Activated T-cell treated with anti-CD3 and anti-CD28 coated beads, Interleukin-2, amount 50 U/mL, for 4 hours (primary cell): ENCODE results near the gene JAG2. TPM values are rescaled to one million over a fixed set of nuclear protein-coding genes. Genes with fewer than 3 reads are reported as not detected.

Experiments
- ATAC-seq, 2 donors: fragments of 200-7000 bp; cut with Tn5 transposase; one replicate each; pipeline ENCODE4 v1.10.0; 2021
- DNase-seq: peaks from one replicate; pipeline ENCODE4 v3.0.0-alpha.2; 2020
- H3K27me3 Mint-ChIP-seq: one replicate; pipeline ENCODE4 v1.8.0; 2021; ENCODE audit warnings: low read depth, mixed read lengths
- H3K36me3 Mint-ChIP-seq: one replicate; pipeline ENCODE4 v1.8.0; 2022; ENCODE audit warnings: mixed read lengths; ENCODE audit not compliant: insufficient read depth
- H3K4me1 Mint-ChIP-seq: one replicate; pipeline ENCODE4 v1.8.0; 2021; ENCODE audit warnings: low read depth, mixed read lengths
- H3K4me3 Mint-ChIP-seq: one replicate; pipeline ENCODE4 v1.8.0; 2021; ENCODE audit warnings: mild to moderate bottlenecking, moderate library complexity, mixed read lengths
- H3K9me3 Mint-ChIP-seq: one replicate; pipeline ENCODE4 v1.8.0; 2021; ENCODE audit warnings: mixed read lengths
- total RNA-seq, 3 donors: library from RNA; stranded (reverse); gene quantifications; one replicate each; pipeline ENCODE4 v1.2.1, GENCODE V29; 2021

The JAG2 gene
- total RNA-seq, 3 donors from 2014 or later = 2.9 to 5.4 (median 5.2) TPM

DNA sequence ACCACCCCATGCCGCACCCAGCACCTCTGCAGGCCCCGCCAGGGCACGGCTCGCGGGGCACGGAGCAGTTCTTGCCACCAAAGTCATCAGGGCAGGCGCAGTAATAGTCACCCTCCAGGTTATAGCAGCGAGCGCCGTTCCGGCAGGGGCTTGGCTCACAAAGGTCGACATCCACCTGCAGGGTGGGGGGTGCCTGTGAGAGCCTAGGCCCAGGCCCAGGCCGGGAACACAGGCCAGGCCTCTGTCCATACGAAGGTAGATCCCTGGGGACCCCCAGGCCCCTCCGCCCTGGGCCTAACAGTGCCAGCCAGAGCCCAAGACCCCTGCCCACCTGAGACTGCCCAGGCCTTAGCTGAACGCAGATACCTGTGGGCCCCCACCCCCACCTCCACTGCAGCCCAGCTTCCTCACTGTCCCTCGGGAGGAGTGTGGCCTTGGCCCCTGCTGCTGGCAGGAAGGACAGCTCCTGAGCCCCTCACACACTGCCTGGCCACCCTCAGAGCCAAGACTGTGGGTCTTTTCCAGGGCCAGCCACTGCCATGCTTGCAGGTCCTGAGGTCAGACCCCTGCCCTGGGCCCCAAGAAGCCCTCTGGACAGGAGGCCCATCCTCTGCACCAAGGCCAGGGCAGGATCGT is 19.3 kb downstream of the JAG2 start:
- no peak for DNase-seq
- Mint-ChIP-seq H3K4me3 (no peak overlapping the region), H3K9me3 (no peaks in the 10 kb centered on the region), H3K36me3 (no peaks in the 10 kb centered on the region), H3K27me3 (no peaks in the 10 kb centered on the region), H3K4me1 (no peaks in the 10 kb centered on the region)
- no peak for ATAC-seq

DNA sequence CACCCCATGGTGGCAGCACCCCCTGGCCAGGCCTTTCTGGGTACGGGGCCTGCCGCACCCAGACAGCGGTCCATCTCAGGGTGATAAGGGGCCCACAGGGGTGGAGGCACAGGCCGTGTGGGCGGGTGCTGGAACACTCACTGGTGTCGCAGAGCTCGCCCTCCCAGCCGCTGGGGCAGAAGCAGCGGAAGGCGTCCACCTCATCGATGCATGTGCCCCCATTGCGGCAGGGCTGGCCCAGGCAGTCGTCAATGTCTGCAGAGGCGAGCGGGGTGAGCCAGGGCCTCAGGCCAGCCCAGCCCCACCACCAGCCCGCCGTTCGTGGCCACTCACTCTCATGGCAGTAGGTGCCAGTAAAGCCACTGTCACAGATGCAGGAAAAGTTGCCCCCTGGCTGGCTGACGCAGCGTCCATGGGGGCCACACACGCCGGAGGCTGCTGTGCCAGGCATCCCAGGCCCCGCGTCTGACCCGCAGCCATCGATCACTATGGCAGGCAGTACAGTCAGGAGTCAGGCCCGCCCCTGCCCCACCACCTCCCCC is 19.9 kb downstream of the JAG2 start:
- no peak for ATAC-seq
- Mint-ChIP-seq H3K4me1 (no peaks in the 10 kb centered on the region), H3K36me3 (no peaks in the 10 kb centered on the region), H3K27me3 (no peaks in the 10 kb centered on the region), H3K9me3 (no peaks in the 10 kb centered on the region), H3K4me3 (no peak overlapping the region)
- no peak for DNase-seq

DNA sequence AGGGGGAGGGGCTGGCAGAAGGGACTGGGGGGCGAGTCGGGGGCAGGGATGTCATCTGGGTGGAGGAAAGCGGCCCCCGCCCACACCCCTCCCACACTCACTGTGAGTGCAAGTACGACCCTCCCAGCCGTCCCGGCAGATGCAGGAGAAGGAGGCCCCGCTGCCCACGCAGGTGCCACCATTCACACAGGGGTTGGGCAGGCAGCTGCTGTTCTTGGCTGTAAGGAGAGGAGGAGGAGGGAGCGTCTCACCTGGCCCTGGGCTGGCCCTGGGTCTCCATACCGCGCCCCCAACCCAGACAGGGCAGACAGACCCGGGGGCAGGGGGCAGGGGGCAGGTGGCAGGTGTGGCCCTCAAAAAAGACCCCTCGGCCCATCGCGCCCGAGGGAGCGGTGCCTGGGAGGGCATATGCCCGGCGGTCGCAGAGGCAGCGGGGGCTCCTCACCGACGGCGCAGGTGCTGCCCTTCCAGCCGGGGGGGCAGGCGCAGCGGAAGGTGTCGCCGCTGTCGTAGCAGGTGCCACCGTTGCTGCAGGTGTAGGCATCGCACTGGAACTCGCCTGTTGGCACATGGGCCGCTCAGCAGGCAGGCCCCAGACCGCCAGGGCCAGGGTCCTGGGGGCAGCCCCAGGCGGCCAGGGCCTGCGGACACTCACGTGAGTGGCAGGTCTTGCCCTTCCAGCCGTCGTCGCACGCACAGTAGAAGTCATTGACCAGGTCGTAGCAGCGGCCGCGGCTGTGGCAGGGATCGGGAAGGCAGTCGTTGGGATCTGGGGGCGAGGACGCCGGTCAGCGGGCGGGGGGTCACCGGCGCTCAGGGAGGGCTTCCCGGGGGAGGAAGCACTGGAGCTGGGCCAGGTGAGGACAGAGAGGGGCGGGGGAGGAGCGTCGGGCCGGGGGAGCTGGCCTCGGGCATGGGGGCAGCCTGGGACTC is 20.6 kb downstream of the JAG2 start:
- H3K27me3 Mint-ChIP-seq = no peaks in the 10 kb centered on the region
- no peak overlapping the region for H3K4me3 Mint-ChIP-seq
- DNase-seq (no peak), ATAC-seq (no peak)
- H3K9me3 Mint-ChIP-seq = no peaks in the 10 kb centered on the region
- no peaks in the 10 kb centered on the region for H3K36me3 Mint-ChIP-seq
- H3K4me1 Mint-ChIP-seq = no peaks in the 10 kb centered on the region

DNA sequence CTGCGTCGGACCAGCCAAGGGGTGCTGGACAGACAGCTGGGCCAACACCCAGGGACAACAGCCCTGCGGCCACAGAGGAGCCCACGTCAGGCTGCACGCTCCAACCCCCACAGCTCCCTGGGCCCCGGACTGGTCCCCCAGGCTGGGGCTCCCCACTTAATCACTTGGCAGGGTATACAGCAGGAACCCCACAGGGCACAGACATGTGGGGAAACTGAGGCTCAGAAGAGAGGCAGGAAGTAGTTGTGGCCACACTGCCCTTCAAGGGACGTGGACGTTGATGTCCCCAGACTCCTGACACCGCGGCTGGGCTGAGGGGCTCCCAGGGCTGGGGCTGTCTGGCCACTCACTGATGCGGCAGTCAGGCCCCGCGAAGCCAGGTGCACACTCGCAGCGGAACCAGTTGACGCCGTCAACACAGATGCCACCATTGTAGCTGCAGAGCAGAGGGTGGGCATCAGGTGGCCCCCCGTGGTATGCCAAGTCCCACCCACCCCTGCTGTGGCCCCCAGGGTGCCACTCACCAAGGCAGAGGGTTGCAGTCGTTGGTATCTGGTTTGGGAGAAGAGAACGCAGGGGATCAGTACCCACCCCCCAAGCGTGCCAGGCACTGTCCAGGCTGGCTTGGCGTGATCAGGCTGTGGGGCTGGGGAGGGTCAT is 21.5 kb downstream of the JAG2 start:
- H3K4me3 Mint-ChIP-seq = no peak overlapping the region
- no peaks in the 10 kb centered on the region for H3K27me3 Mint-ChIP-seq
- no peaks in the 10 kb centered on the region for H3K4me1 Mint-ChIP-seq
- no peaks in the 10 kb centered on the region for H3K36me3 Mint-ChIP-seq
- ATAC-seq (no peak), DNase-seq (no peak)
- no peaks in the 10 kb centered on the region for H3K9me3 Mint-ChIP-seq

DNA sequence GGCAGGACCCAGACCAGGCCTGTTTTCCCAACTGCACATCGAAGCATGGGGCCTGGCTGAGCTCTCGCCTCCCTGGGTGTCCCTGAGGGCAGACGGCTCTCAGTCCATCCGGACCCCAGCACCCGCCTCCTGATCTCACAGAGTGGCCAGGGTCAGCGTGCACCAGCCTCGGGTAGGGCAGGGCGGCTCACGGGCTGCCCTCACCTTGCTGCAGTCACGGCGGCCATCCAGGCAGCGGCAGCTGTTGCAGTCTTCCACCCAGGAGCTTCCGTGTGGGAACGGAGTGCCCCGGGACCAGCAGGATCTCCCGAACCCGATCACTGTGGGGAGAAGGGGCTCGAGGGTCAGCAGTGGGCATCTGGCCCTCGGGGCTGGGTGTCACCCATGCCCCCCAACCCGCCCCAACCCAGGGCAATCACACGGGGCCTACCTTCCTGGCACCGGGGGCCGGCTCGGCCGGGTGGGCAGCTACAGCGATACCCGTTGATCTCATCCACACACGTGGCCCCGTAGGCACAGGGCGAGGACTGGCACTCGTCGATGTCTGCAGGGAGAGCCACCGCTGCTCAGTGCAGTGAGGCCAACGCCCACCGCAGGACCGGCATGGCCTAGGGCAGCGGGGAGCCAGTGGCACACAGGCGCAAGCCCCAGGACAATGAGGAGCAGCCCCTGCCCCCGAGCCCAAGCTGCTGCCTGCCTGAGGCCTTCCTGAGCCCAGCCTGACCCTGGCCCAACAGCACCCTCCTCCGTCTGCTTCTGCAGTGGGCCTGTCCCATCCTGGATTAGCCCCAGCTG is 22.2 kb downstream of the JAG2 start:
- Mint-ChIP-seq H3K36me3 (no peaks in the 10 kb centered on the region), H3K4me3 (no peak overlapping the region), H3K9me3 (no peaks in the 10 kb centered on the region), H3K27me3 (no peaks in the 10 kb centered on the region), H3K4me1 (no peaks in the 10 kb centered on the region)
- no peak for DNase-seq
- no peak for ATAC-seq

DNA sequence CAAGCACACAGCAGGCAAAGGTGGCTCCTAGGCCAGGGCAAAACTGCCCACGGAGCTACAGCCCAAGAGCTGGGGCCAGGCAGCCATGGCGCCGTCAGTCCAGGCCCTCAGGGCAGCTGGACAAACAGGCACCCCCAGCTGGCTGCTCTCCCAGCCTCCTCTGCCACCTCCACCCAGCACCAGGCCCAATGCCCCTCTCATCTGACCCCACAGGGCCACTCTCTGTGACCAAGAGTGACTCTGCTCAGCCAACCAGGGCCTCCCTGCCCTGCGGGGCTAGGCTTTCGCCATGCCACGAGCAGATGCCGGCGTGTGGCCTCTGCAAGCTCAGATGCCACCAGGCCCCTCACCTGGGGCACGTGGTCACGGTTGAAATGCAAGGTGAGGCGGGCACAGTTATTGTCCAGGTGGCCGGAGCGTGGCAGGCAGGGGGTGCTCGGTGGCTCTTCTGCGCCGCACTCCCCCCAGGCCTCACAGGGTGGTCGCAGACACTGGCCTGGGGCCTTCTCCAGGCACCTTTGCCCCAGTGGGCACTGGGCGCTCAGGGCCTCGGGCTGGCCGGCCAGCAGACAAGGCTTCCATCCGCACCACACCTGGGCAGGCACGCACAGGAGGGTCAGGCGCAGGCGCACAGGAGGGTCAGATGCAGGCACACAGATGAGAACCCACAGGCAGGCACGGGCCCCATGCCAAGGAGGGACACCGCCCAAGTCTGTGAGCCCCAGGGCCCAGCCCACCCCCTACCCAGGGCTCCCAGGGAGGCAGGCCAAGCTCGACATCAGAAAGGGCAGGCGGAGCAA is 23.0 kb downstream of the JAG2 start:
- no peak for DNase-seq
- no peaks in the 10 kb centered on the region for H3K4me1 Mint-ChIP-seq
- no peaks in the 10 kb centered on the region for H3K9me3 Mint-ChIP-seq
- ATAC-seq = no peak
- no peak overlapping the region for H3K4me3 Mint-ChIP-seq
- no peaks in the 10 kb centered on the region for H3K27me3 Mint-ChIP-seq
- no peaks in the 10 kb centered on the region for H3K36me3 Mint-ChIP-seq

DNA sequence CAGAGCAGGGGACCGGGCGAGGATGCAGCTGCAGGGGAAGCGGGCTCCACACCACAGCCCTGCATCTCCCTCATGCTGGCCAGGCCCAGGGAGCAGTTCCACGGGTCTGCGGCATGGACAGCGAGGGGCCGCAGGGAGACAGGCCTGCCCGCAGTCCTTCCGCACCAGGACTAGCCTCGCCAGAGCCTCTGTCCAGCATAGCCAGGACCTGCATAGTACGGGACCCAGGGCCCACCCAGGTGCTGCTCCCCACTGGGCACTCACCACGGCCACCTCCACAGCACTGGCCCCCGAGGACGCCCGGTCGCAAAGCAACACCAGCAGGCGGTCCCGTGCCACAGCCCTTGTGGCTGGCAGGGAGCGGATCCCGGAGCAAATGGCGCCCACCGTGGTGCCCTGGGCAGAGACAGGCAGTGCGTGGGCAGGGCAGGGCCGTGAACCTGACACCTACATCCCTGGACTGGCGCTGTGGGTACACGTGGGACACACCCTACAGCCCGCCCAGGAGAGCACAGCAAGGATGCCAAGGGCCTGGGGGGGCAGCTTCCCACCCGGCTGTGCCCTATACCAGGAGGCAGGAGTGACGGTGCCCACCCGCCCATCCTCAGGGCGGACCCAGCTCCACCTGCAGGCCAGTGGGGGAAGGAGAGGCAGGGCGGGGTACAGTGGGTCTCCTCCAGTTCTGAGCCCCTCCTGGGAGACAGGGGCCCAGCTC is 23.8 kb downstream of the JAG2 start:
- Mint-ChIP-seq H3K27me3 (no peaks in the 10 kb centered on the region), H3K4me1 (no peaks in the 10 kb centered on the region), H3K4me3 (no peak overlapping the region), H3K36me3 (no peaks in the 10 kb centered on the region), H3K9me3 (peaks cover 4% of the 10 kb centered on the region)
- peak in 1 of 2 donors; percentile 25 for ATAC-seq
- DNase-seq = no peak

DNA sequence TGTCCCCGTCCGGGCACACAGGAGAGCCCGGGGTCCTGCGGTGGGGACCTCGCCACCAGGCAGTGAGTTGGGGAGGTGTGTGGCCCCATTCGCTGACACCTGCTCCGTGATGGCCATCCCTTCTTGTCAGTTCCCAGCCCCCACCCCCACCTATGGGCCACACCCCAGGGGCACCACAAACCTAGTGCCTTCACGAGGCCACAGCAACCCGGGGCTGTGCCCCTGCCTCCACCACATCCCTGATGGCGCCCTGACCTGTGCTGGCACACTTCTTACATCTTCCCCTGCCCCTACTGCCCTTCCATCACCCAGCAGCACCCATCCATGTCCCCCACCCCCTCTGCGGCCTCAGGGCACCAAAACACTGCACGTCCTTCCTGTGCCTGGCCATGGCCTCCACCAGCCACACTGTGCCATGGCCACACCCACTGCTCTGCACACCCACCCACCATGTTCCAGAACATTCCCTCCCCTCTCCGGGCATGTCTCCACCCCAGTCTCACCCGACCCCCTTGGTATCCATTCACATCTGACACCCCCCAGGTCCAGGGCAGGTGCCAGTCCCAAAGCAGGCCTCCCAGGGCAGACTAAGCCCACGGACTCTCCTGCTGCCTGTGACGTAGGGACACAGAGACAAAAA is 24.4 kb downstream of the JAG2 start:
- no peak overlapping the region for H3K4me3 Mint-ChIP-seq
- DNase-seq (no peak), ATAC-seq (no peak)
- H3K9me3 Mint-ChIP-seq = peaks cover 4% of the 10 kb centered on the region
- no peaks in the 10 kb centered on the region for H3K27me3 Mint-ChIP-seq
- H3K36me3 Mint-ChIP-seq = no peaks in the 10 kb centered on the region
- no peaks in the 10 kb centered on the region for H3K4me1 Mint-ChIP-seq

DNA sequence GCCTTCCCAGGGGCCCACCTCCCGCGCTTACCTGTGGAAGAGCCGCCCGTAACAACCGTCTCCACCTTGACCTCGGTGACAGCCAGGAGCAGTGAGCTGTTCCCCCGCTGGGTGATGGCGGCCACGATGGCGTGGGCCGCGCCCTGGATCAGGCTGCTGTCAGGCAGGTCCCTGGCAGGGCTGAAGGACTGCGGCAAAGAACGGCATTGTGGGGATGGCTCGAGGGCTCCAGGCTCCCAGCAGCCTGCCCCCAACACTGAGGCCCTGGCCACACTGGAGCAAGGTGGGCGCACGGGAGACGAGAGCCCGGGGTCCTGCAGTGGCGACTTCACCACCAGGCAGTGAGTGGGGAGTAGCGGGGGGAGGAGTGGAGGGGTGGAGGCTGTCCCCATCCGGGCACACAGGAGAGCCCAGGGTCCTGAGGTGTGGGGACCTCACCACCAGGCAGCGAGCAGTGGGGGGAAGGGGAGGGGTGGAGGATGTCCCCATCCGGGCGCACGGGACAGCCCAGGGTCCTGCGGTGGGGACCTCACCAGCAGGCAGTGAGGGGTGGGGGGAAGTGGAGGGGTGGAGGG is 25.0 kb downstream of the JAG2 start:
- Mint-ChIP-seq H3K4me1 (no peaks in the 10 kb centered on the region), H3K4me3 (no peak overlapping the region), H3K27me3 (no peaks in the 10 kb centered on the region), H3K36me3 (no peaks in the 10 kb centered on the region), H3K9me3 (peaks cover 4% of the 10 kb centered on the region)
- DNase-seq (no peak), ATAC-seq (no peak)

DNA sequence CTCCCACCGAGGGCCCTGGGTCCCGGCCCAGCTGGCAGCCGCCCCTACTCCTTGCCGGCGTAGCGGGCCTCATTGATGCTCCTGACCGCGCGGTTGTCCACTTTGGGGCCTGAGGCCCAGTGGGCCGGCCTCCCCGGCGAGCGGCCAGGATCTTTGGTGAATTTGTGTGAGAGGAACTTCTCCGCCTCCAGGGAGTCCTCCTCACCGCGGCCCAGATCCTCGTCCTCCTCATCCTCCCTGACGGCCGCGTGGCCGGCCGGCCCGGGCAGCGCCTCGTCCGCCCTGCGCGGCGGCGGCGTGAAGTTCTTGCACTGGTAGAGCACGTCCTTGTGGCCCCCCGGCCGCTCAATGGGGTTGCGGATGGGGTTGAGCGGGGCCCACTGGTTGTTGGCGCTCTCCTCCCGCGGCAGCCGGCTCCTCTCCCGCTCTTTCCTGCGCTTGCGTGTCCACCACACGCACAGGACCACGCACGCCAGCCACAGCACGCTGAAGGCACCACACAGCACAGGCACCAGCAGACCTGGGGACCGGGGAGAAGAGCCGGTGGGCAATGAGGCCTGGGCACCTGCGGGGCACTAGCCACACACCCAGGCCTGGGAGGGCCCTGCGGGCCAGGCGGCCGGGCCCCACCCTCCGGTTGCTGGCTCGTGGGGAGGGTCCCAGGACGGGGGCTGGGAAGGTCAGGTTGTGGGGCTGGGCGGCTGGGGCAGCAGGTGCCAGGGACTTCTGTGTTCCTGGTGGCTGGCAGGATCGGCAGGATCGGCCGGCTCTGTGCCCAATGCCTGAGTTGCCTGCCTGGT is 25.7 kb downstream of the JAG2 start:
- H3K4me1 Mint-ChIP-seq = no peaks in the 10 kb centered on the region
- no peak for ATAC-seq
- DNase-seq = no peak
- H3K27me3 Mint-ChIP-seq = no peaks in the 10 kb centered on the region
- H3K36me3 Mint-ChIP-seq = no peaks in the 10 kb centered on the region
- peaks cover 4% of the 10 kb centered on the region for H3K9me3 Mint-ChIP-seq
- H3K4me3 Mint-ChIP-seq = no peak overlapping the region

DNA sequence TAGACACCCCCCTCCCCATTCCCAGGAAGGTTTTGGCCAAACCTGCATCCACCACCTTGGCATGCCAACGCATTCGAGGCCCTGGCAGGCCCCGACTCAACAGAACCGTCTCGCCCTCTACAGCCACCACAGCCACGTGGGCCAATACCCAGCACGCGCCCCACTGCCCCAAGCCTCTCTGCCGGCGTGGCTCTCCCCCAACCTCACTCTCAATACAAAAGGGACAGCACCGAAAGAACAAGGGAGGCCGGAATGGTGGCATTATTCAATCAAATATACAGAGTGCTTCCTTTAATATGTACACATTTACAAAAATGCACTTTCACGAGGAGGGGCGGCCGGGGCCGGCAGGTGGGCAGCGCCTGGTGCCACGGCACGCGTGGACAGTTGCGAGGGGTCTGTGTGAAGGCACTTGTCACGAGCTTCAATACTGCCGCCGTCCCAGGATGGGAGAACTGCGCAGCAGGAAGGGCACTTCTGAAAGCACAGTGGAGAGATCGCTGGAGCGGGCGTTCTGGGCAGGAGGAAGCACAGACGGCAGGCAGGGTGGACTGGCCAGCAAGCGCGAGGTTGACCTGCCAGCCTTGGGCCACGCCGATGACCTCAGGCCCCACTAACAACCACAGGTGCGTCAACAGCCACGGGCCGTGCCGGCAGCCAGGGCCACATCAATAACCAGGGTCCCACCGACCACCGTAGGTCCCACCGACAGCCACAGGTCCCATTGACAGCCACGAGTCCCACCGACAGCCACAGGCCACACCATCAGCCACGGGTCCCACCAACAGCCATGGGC is 26.9 kb downstream of the JAG2 start:
- ATAC-seq (no peak), DNase-seq (no peak)
- Mint-ChIP-seq H3K36me3 (no peaks in the 10 kb centered on the region), H3K9me3 (peaks cover 4% of the 10 kb centered on the region), H3K27me3 (no peaks in the 10 kb centered on the region), H3K4me3 (no peak overlapping the region), H3K4me1 (no peaks in the 10 kb centered on the region)
